HG03159 (cell line): ENCODE data around the gene NSDHL.

ENCODE experiments used
- ATAC-seq: cut with Tn5 transposase; IDR thresholded peaks from one replicate; pipeline ENCODE4 v1.9.1; 2021; ENCODE audit warnings: mild to moderate bottlenecking, moderate library complexity; ENCODE audit not compliant: unreplicated experiment

NSDHL gene

GRCh38 chrX:152892999-152893891, 62.4 kb downstream of the NSDHL start:
- ATAC-seq: no peak

GRCh38 chrX:152893980-152894610, 63.2 kb downstream of the NSDHL start:
- no peak for ATAC-seq

GRCh38 chrX:152895121-152895520, 64.3 kb downstream of the NSDHL start:
- no peak for ATAC-seq

GRCh38 chrX:152895724-152896420, 65.0 kb downstream of the NSDHL start:
- ATAC-seq: no peak

GRCh38 chrX:152896450-152896849, 65.6 kb downstream of the NSDHL start:
- ATAC-seq: no peak

- ATAC-seq: no peak
Observed at GRCh38 chrX:152897222-152898131, 66.6 kb downstream of the NSDHL start, which contains the start of gene ZNF185. Gene ZNF185 (plus strand): TSS chrX:152898067. CDS start chrX:152914490, 16,423 bp downstream.

- ATAC-seq: no peak
Observed at GRCh38 chrX:152898442-152898841, 67.6 kb downstream of the NSDHL start.

- no peak for ATAC-seq
Observed at GRCh38 chrX:152899111-152899873, 68.4 kb downstream of the NSDHL start.

- ATAC-seq: no peak
Observed at GRCh38 chrX:152899874-152900719, 69.2 kb downstream of the NSDHL start.

GRCh38 chrX:152900937-152901445, 70.1 kb downstream of the NSDHL start:
- ATAC-seq: no peak

- no peak for ATAC-seq
Observed at GRCh38 chrX:152901816-152902501, 71.1 kb downstream of the NSDHL start.

- ATAC-seq: no peak
Observed at GRCh38 chrX:152902502-152902820, 71.6 kb downstream of the NSDHL start.

- ATAC-seq: no peak
Observed at GRCh38 chrX:152903589-152903988, 72.7 kb downstream of the NSDHL start.

GRCh38 chrX:152904151-152905080, 73.6 kb downstream of the NSDHL start:
- ATAC-seq: peak; percentile 51

GRCh38 chrX:152905081-152905420, 74.2 kb downstream of the NSDHL start:
- no peak for ATAC-seq

GRCh38 chrX:152907084-152907651, 76.3 kb downstream of the NSDHL start:
- ATAC-seq: no peak

- ATAC-seq: no peak
Observed at GRCh38 chrX:152908486-152908885, 77.6 kb downstream of the NSDHL start.
